ENCODE data around the gene ANAPC10.

ANAPC10 gene

GRCh38 chr4:144968606-144969005 lies 129.4 kb downstream of the ANAPC10 start:
- DNase-seq (ENCODE audit: low read depth) = no peak
- TF ChIP-seq, protein P1, sequence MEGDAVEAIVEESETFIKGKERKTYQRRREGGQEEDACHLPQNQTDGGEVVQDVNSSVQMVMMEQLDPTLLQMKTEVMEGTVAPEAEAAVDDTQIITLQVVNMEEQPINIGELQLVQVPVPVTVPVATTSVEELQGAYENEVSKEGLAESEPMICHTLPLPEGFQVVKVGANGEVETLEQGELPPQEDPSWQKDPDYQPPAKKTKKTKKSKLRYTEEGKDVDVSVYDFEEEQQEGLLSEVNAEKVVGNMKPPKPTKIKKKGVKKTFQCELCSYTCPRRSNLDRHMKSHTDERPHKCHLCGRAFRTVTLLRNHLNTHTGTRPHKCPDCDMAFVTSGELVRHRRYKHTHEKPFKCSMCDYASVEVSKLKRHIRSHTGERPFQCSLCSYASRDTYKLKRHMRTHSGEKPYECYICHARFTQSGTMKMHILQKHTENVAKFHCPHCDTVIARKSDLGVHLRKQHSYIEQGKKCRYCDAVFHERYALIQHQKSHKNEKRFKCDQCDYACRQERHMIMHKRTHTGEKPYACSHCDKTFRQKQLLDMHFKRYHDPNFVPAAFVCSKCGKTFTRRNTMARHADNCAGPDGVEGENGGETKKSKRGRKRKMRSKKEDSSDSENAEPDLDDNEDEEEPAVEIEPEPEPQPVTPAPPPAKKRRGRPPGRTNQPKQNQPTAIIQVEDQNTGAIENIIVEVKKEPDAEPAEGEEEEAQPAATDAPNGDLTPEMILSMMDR (IDR thresholded peaks at IDR 0.05; ENCODE audit: control insufficient read depth, insufficient read depth, low read depth, low read length, missing control alignments) = no peak
- H3K4me3 ChIP-seq (ENCODE audit: control insufficient read depth, low read depth, low read length) = no peak overlapping the region

GRCh38 chr4:144967161-144967560 lies 130.8 kb downstream of the ANAPC10 start:
- no peak for DNase-seq (ENCODE audit: low read depth)
- TF ChIP-seq, protein P1 (IDR thresholded peaks at IDR 0.05; ENCODE audit: control insufficient read depth, insufficient read depth, low read depth, low read length, missing control alignments) = no peak
- no peak overlapping the region for H3K4me3 ChIP-seq (ENCODE audit: control insufficient read depth, low read depth, low read length)

- TF ChIP-seq, protein P1 (IDR thresholded peaks at IDR 0.05; ENCODE audit: control insufficient read depth, insufficient read depth, low read depth, low read length, missing control alignments) = no peak
- H3K4me3 ChIP-seq (ENCODE audit: control insufficient read depth, low read depth, low read length) = no peak overlapping the region
- no peak for DNase-seq (ENCODE audit: low read depth)
Measured at GRCh38 chr4:144962300-144962699, 135.7 kb downstream of the ANAPC10 start.

DNA sequence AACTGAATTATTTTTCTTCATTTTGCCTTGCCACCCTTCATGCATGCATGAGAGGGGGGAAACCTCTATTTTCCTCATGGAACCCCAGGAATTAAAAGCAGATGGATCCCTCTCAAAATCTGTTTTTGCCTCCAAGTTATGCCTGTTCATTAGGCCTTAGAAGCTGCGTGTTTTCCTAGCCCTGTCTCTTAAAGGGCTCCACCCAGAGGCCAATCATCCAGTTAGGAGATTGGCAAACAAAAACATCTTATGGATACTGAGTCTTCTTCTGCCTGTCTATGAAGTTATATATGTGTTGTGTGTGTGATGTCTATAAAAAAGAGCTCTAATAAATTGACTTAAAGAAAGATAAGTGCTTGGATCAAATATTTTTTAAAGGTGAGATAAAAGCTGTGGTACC lies 142.9 kb downstream of the ANAPC10 start:
- TF ChIP-seq, protein P1 (IDR thresholded peaks at IDR 0.05; ENCODE audit: control insufficient read depth, insufficient read depth, low read depth, low read length, missing control alignments) = no peak
- no peak for DNase-seq (ENCODE audit: low read depth)
- H3K4me3 ChIP-seq (ENCODE audit: control insufficient read depth, low read depth, low read length) = no peak overlapping the region

- TF ChIP-seq, protein P1 (IDR thresholded peaks at IDR 0.05; ENCODE audit: control insufficient read depth, insufficient read depth, low read depth, low read length, missing control alignments) = no peak
- no peak overlapping the region for H3K4me3 ChIP-seq (ENCODE audit: control insufficient read depth, low read depth, low read length)
- no peak for DNase-seq (ENCODE audit: low read depth)
Measured at GRCh38 chr4:144954230-144954629, 143.8 kb downstream of the ANAPC10 start.

DNA sequence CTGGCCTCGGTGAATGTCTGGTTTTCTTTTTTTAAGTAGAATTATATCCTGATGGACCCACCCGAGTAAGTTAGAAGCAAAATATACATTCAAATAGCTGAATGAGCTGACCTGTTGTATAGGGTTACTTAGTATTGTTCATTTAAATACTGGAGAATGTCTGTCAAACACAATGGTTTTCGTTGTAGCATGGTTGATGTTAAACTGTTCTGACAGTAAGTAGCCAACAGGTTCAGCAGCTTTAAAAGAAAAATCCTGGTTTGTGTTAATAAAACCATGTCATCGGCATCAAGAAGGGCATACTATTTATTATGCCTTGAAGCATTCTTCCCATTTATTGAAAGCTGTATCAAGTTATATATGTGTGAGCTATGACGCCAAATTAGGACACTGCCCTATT lies 149.6 kb downstream of the ANAPC10 start:
- no peak for DNase-seq (ENCODE audit: low read depth)
- TF ChIP-seq, protein P1 (IDR thresholded peaks at IDR 0.05; ENCODE audit: control insufficient read depth, insufficient read depth, low read depth, low read length, missing control alignments) = no peak
- H3K4me3 ChIP-seq (ENCODE audit: control insufficient read depth, low read depth, low read length) = no peak overlapping the region

- TF ChIP-seq, protein P1 (IDR thresholded peaks at IDR 0.05; ENCODE audit: control insufficient read depth, insufficient read depth, low read depth, low read length, missing control alignments) = no peak
- no peak for DNase-seq (ENCODE audit: low read depth)
- H3K4me3 ChIP-seq (ENCODE audit: control insufficient read depth, low read depth, low read length) = no peak overlapping the region
Measured at GRCh38 chr4:144948009-144948408, 150.0 kb downstream of the ANAPC10 start.

All from AG09309 (cell line).